ENCODE measurements around the gene NCOR1.

GRCh38 chr17:16241906-16242399, 26.6 kb upstream of the NCOR1 start:
- no peak for TF ChIP-seq JUND (IDR thresholded peaks at IDR 0.05)
- no peak for TF ChIP-seq CTCF (IDR thresholded peaks at IDR 0.05)
- TF ChIP-seq SIN3A (IDR thresholded peaks at IDR 0.05; ENCODE audit: borderline replicate concordance, low read depth, low read length) = no peak
- TF ChIP-seq RAD21 (IDR thresholded peaks at IDR 0.05; ENCODE audit: low read length) = no peak
- TF ChIP-seq CHD2 (IDR thresholded peaks at IDR 0.05; ENCODE audit: low read length, partially characterized antibody) = no peak
- no peak for TF ChIP-seq ELF1 (IDR thresholded peaks at IDR 0.05)
- TF ChIP-seq TEAD4 (IDR thresholded peaks at IDR 0.05; ENCODE audit: borderline replicate concordance, insufficient read depth) = no peak
- TF ChIP-seq POLR2AphosphoS5 (IDR thresholded peaks at IDR 0.05; ENCODE audit: low read depth, low read length) = no peak
- TF ChIP-seq MAX (IDR thresholded peaks at IDR 0.05; ENCODE audit: low read depth) = no peak
- no peak for TF ChIP-seq IRF3 (IDR thresholded peaks at IDR 0.05; ENCODE audit: low read depth, low read length)
